ENCODE data around the gene GLIPR1L2.
A peak's percentile ranks its signal among the peaks of the same experiment; 100 is the strongest.

GLIPR1L2 gene

DNA sequence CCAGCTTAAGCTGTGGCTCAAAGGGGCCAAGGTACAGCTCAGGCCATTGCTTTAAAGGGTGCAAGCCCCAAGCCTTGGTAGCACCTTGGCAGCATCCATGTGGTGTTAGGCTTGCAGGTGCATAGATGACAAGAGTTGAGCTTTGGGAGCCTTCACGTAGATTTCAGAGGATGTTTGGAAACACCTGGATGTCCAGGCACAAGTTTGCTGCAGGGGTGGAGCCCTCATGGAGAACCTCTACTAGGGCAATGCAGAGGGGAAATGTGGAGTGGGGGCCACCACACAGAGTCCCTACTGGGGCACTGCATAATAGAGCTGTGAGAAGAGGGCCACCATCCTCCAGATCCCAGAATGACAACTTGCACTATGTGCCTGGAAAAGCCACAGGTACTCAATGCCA lies 37.9 kb downstream of the GLIPR1L2 start:
- Histone ChIP-seq H3K4me2 (ENCODE audit: low read length) (no peak overlapping the region), H3K27ac (ENCODE audit: low read depth, low read length) (no peak overlapping the region), H3F3A (ENCODE audit: control insufficient read depth, insufficient read depth) (no peaks in the 10 kb centered on the region), H3K9me2 (replicated peaks; ENCODE audit: control insufficient read depth, low read length) (no peaks in the 10 kb centered on the region), H3K36me3 (ENCODE audit: control insufficient read depth, low read length) (no peaks in the 10 kb centered on the region), H3K4me3 (ENCODE audit: low read length) (no peak overlapping the region), H3K27me3 (ENCODE audit: control insufficient read depth, low read length) (no peaks in the 10 kb centered on the region), H3K9me3 (ENCODE audit: control insufficient read depth, insufficient read depth, low read length) (peaks cover 10% of the 10 kb centered on the region; the same call in 1 of the 2 replicates), H3K4me1 (ENCODE audit: control insufficient read depth, low read length) (no peaks in the 10 kb centered on the region), H3K79me2 (ENCODE audit: control insufficient read depth, low read length) (no peaks in the 10 kb centered on the region), H4K20me1 (ENCODE audit: control insufficient read depth, insufficient read depth, low read depth, low read length) (no peaks in the 10 kb centered on the region)
- no peak for TF ChIP-seq EZH2phosphoT487 (IDR thresholded peaks at IDR 0.05; ENCODE audit: borderline replicate concordance, low read length)
- TF ChIP-seq, protein P1, sequence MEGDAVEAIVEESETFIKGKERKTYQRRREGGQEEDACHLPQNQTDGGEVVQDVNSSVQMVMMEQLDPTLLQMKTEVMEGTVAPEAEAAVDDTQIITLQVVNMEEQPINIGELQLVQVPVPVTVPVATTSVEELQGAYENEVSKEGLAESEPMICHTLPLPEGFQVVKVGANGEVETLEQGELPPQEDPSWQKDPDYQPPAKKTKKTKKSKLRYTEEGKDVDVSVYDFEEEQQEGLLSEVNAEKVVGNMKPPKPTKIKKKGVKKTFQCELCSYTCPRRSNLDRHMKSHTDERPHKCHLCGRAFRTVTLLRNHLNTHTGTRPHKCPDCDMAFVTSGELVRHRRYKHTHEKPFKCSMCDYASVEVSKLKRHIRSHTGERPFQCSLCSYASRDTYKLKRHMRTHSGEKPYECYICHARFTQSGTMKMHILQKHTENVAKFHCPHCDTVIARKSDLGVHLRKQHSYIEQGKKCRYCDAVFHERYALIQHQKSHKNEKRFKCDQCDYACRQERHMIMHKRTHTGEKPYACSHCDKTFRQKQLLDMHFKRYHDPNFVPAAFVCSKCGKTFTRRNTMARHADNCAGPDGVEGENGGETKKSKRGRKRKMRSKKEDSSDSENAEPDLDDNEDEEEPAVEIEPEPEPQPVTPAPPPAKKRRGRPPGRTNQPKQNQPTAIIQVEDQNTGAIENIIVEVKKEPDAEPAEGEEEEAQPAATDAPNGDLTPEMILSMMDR (IDR thresholded peaks at IDR 0.05; ENCODE audit: low read depth, low read length, poor library complexity, severe bottlenecking), result no peak

DNA sequence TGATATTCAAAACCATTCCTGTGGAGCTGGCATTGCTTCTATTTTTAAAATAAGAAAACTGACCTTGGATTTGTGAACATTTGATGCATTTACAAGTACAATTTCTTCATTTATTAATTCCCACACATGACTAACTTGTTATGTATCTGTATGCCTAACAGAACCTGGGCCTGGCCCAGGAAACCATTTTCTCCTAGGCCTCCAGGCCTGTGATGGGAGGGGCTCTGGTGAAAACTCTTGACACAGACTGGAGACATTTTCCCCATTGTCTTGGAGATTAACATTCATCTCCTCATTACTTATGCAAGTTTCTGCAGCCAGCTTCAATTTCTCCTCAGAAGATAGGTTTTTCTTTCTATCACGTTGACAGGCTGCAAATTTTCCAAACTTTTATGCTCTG lies 42.0 kb downstream of the GLIPR1L2 start:
- no peaks in the 10 kb centered on the region for H4K20me1 ChIP-seq (ENCODE audit: control insufficient read depth, insufficient read depth, low read depth, low read length)
- peaks cover 6% of the 10 kb centered on the region; the same call in 1 of the 2 replicates for H3K9me3 ChIP-seq (ENCODE audit: control insufficient read depth, insufficient read depth, low read length)
- H3K27ac ChIP-seq (ENCODE audit: low read depth, low read length), result no peak overlapping the region
- TF ChIP-seq, protein P1 (IDR thresholded peaks at IDR 0.05; ENCODE audit: low read depth, low read length, poor library complexity, severe bottlenecking), result no peak
- no peak for TF ChIP-seq EZH2phosphoT487 (IDR thresholded peaks at IDR 0.05; ENCODE audit: borderline replicate concordance, low read length)
- no peaks in the 10 kb centered on the region for H3K79me2 ChIP-seq (ENCODE audit: control insufficient read depth, low read length)
- H3K4me1 ChIP-seq (ENCODE audit: control insufficient read depth, low read length), result no peaks in the 10 kb centered on the region
- H3K4me3 ChIP-seq (ENCODE audit: low read length), result no peak overlapping the region
- no peaks in the 10 kb centered on the region for H3K9me2 ChIP-seq (replicated peaks; ENCODE audit: control insufficient read depth, low read length)
- H3K27me3 ChIP-seq (ENCODE audit: control insufficient read depth, low read length), result no peaks in the 10 kb centered on the region
- no peak overlapping the region for H3K4me2 ChIP-seq (ENCODE audit: low read length)
- H3K36me3 ChIP-seq (ENCODE audit: control insufficient read depth, low read length), result no peaks in the 10 kb centered on the region
- H3F3A ChIP-seq (ENCODE audit: control insufficient read depth, insufficient read depth), result no peaks in the 10 kb centered on the region

DNA sequence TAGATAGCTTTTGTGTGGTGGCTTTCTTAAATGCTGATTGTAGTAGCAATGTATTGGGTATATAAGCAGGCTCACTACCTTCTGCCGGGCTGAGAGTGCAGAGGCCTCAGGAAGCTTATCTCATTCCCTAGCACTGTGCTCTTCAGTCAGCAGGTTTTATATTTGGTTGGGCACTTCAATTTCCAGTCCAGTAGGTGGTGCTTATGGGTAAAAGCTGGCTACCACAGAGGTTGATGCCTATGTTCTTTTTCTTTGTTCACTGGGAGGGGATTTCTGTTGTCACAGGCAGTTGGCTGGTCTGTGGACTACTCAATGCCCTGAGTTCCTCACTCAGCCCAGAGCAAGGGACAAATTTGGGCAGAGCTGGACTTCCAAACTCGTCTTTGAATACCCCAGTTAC lies 46.7 kb downstream of the GLIPR1L2 start:
- Histone ChIP-seq H3K4me3 (ENCODE audit: low read length) (no peak overlapping the region), H3K27ac (ENCODE audit: low read depth, low read length) (no peak overlapping the region), H3K36me3 (ENCODE audit: control insufficient read depth, low read length) (no peaks in the 10 kb centered on the region), H3K9me3 (ENCODE audit: control insufficient read depth, insufficient read depth, low read length) (no peaks in the 10 kb centered on the region), H3K79me2 (ENCODE audit: control insufficient read depth, low read length) (no peaks in the 10 kb centered on the region), H3K27me3 (ENCODE audit: control insufficient read depth, low read length) (no peaks in the 10 kb centered on the region), H4K20me1 (ENCODE audit: control insufficient read depth, insufficient read depth, low read depth, low read length) (no peaks in the 10 kb centered on the region), H3F3A (ENCODE audit: control insufficient read depth, insufficient read depth) (no peaks in the 10 kb centered on the region), H3K4me2 (ENCODE audit: low read length) (no peak overlapping the region), H3K9me2 (replicated peaks; ENCODE audit: control insufficient read depth, low read length) (no peaks in the 10 kb centered on the region), H3K4me1 (ENCODE audit: control insufficient read depth, low read length) (no peaks in the 10 kb centered on the region)
- TF ChIP-seq, protein P1 (IDR thresholded peaks at IDR 0.05; ENCODE audit: low read depth, low read length, poor library complexity, severe bottlenecking), result peak; percentile 43
- no peak for TF ChIP-seq EZH2phosphoT487 (IDR thresholded peaks at IDR 0.05; ENCODE audit: borderline replicate concordance, low read length)

Measured in DOHH2 (cell line).